Kidney epithelial cell (primary cell): Measurements from ENCODE around the gene AFAP1L1. TPM values are rescaled to one million over a fixed set of nuclear protein-coding genes. Genes with fewer than 3 reads are reported as not detected.

Experiments used
- DNase-seq: peaks from one replicate; pipeline ENCODE4 v3.0.0-alpha.2; 2010; ENCODE audit warnings: low read depth
- H3K27me3 ChIP-seq: 2 replicates; pipeline ENCODE4 v1.6.0; 2011; ENCODE audit warnings: low read length; ENCODE audit not compliant: control insufficient read depth, insufficient read depth
- H3K36me3 ChIP-seq: 2 replicates; pipeline ENCODE4 v1.5.1; 2011; ENCODE audit warnings: low read length; ENCODE audit not compliant: control insufficient read depth, insufficient read depth
- H3K4me3 ChIP-seq: 2 replicates; pipeline ENCODE4 v1.5.1; 2011; ENCODE audit warnings: low read depth, mild to moderate bottlenecking, control low read depth, low read length
- CTCF ChIP-seq: IDR thresholded peaks from 2 replicates; pipeline ENCODE4 v1.5.1; 2011; ENCODE audit warnings: mild to moderate bottlenecking, moderate library complexity, low read length, control low read depth, inconsistent platforms; ENCODE audit not compliant: insufficient read depth, poor library complexity, severe bottlenecking
- total RNA-seq: library from RNA; depleted of rRNA; stranded (reverse); fragments of >200 nt; gene quantifications from 2 replicates; pipeline ENCODE4 v1.2.3, GENCODE V29; 2015

AFAP1L1 gene
- 15.3 and 15.5 TPM in 2 replicates for total RNA-seq

GRCh38 chr5:149271716-149272563 is at the start of gene AFAP1L1:
AFAP1L1 (plus strand) TSS chr5:149271859; CDS start chr5:149271969, 110 bp downstream.
- no peaks in the 10 kb centered on the region for H3K36me3 ChIP-seq
- peak within 1 kb of the TSS; percentile 50 for H3K4me3 ChIP-seq
- H3K27me3 ChIP-seq, result no peaks in the 10 kb centered on the region
- no peak for TF ChIP-seq CTCF
- DNase-seq, result no peak

DNA sequence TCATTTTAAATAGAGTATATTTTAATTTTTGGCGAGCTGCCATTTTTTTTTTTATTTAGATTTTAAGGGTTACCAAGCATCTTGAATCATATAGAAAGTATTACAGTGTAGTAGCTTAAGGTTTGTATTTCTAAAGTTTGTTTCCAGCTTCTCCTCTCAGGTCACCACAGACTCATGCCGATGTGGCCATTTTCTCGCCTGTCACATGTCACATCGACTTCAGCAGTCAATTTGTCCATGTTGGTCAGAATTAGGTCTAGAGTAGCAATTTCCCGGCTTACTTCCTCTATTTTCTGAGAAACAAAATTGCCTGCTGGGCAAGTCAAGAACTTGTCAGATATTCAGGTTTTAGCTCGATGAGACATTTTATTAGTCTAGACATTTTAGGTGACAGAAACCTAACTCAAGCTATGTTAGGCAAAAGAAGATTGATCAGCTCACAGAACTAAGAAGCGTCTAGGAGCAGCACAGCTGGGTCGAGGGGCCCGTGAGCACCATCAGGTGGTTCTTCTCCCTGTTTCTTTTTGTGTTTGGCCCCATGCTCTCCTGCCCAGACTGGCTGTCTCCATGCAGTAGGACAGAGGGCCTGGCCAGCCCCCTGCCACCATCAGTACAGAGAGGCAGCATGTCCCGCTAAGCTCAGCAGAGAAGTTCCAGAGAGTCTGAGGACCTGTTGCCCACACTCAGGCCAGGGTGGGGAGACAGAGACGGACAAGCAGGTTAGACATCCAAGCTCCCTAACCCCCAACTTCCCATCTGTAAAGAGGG is 48.4 kb upstream of the AFAP1L1 start:
- TF ChIP-seq CTCF, result no peak
- H3K36me3 ChIP-seq, result no peaks in the 10 kb centered on the region
- no peaks in the 10 kb centered on the region for H3K27me3 ChIP-seq
- no peak for DNase-seq
- no peak overlapping the region for H3K4me3 ChIP-seq

DNA sequence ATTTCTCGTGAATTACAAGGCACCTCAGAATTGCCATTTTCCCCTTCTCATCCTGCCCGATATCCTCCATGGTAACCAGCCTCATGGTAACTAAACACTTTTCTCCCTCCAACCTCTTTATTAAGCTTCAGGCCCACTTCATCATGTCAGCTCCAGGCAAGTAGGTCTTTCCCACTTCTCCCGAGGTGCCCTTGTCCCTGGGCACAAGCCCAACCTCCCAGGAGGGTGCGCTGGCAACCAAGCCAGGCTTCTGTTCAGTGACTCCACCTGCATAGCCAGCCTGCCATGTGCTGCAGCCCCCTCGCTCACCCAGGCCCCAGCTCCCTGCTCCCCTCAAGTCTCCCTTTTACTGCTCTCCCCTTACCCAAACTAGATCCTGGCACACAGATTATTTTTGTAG is 47.4 kb upstream of the AFAP1L1 start:
- DNase-seq, result no peak
- TF ChIP-seq CTCF, result no peak
- no peaks in the 10 kb centered on the region for H3K27me3 ChIP-seq
- no peaks in the 10 kb centered on the region for H3K36me3 ChIP-seq
- no peak overlapping the region for H3K4me3 ChIP-seq

- no peaks in the 10 kb centered on the region for H3K36me3 ChIP-seq
- no peak for TF ChIP-seq CTCF
- no peak for DNase-seq
- no peak overlapping the region for H3K4me3 ChIP-seq
- no peaks in the 10 kb centered on the region for H3K27me3 ChIP-seq
Measured at GRCh38 chr5:149227168-149227826, 44.4 kb upstream of the AFAP1L1 start.

DNA sequence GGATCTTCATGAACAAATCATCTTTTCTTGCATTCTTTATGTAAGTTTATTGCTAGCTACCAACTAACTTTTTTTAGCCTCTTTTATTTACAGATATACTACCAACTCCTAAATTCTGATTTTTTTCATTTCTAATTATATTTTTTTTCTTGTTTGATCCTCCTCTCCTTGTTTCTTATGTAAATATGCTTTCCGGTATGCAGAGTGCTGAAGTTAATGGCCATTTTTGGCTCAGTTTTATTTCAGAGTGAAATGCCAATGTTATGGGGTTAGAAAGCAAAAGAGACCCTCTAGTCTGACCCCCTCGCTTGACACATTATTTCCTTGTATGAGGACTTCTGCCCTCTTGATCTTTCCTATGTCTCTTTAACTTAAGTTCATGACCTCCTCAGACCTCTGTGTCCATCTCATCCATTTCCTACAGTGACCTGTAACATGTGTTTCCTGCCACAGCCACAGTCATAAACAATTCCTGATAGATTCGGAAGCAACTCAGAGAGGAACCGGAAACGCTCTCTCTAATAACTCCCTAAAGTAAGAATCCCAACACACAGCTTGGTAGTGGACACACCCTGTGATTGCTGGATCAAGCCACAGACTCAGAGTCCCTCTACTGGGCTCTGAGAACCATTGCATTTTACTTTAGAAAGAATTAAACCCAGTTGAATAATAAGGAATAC is 42.9 kb upstream of the AFAP1L1 start:
- Histone ChIP-seq H3K36me3 (no peaks in the 10 kb centered on the region), H3K27me3 (no peaks in the 10 kb centered on the region), H3K4me3 (no peak overlapping the region)
- peak; percentile 28 for DNase-seq
- TF ChIP-seq CTCF, result peak; percentile 71
